ENCODE measurements around the gene SLC16A2.

DNA sequence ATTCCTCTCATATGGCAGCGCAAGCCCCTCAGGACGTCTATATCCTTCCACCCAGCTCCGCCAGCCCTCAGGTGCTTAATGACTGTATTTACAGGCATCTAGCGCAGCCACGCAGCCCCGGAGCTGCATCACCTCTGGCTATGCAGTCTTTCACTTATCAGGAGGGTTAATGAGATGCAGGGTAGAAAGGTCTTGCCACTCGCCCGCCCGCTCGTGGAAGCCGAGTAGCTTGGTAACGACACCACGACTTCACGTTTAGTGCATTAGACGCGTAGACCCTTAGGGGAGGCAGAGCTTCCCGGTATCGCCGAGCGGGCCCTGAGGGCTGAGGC lies 1.5 kb upstream of the SLC16A2 start:
- TF ChIP-seq, protein P1, sequence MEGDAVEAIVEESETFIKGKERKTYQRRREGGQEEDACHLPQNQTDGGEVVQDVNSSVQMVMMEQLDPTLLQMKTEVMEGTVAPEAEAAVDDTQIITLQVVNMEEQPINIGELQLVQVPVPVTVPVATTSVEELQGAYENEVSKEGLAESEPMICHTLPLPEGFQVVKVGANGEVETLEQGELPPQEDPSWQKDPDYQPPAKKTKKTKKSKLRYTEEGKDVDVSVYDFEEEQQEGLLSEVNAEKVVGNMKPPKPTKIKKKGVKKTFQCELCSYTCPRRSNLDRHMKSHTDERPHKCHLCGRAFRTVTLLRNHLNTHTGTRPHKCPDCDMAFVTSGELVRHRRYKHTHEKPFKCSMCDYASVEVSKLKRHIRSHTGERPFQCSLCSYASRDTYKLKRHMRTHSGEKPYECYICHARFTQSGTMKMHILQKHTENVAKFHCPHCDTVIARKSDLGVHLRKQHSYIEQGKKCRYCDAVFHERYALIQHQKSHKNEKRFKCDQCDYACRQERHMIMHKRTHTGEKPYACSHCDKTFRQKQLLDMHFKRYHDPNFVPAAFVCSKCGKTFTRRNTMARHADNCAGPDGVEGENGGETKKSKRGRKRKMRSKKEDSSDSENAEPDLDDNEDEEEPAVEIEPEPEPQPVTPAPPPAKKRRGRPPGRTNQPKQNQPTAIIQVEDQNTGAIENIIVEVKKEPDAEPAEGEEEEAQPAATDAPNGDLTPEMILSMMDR (conservative IDR thresholded peaks at IDR 0.05; ENCODE audit: low read depth, low read length), result no peak
- TF ChIP-seq EZH2 (IDR thresholded peaks at IDR 0.05; ENCODE audit: low read length, unreplicated experiment), result no peak
- TF ChIP-seq EZH2phosphoT487 (IDR thresholded peaks at IDR 0.05; ENCODE audit: borderline replicate concordance, low read length), result no peak

Measured in PC-3 (cell line).